Heart left ventricle (tissue), 16 donors: ENCODE data around the gene CHCHD4. TPM values are rescaled to one million over a fixed set of nuclear protein-coding genes. Genes with fewer than 3 reads are reported as not detected.

ENCODE experiments used
- ATAC-seq, 4 donors: fragments of 200-7000 bp; cut with Tn5 transposase; one replicate each; pipeline ENCODE4 v1.9.1; 2020 to 2022; ENCODE audit warnings: moderate library complexity in 4 of 4, mild to moderate bottlenecking in 3 of 4, moderate number of reproducible peaks in 1 of 4
- DNase-seq, 5 donors: peaks; one replicate each; pipeline ENCODE4 v3.0.0-alpha.2; 2020
- H3K27ac ChIP-seq, 12 donors: fragments of 200-600 bp; sonication (generic) in 4 of 12; one replicate each; pipeline versions ENCODE4 v1.5.0 to v1.8.0; 2016 to 2022; ENCODE audit warnings: mild to moderate bottlenecking in 2 of 12
- H3K27me3 ChIP-seq, 9 donors: fragments of 200-600 bp; sonication (generic) in 2 of 9; one replicate each; pipeline versions ENCODE4 v1.5.1 to v1.8.0; 2016 to 2022; ENCODE audit warnings: mild to moderate bottlenecking in 3 of 9
- H3K36me3 ChIP-seq, 9 donors: fragments of 200-600 bp; sonication (generic) in 2 of 9; one replicate each; pipeline versions ENCODE4 v1.5.0 to v1.8.0; 2018 to 2022; ENCODE audit warnings: mild to moderate bottlenecking in 2 of 9
- H3K4me1 ChIP-seq, 12 donors: fragments of 200-600 bp; sonication (generic) in 4 of 12; one replicate each; pipeline versions ENCODE4 v1.5.0 to v1.8.0; 2016 to 2022; ENCODE audit warnings: mild to moderate bottlenecking in 3 of 12
- H3K4me3 ChIP-seq, 12 donors: fragments of 200-600 bp; sonication (generic) in 4 of 12; one replicate each; pipeline versions ENCODE4 v1.5.0 to v1.8.0; 2017 to 2022; ENCODE audit warnings: mild to moderate bottlenecking in 9 of 12, moderate library complexity in 4 of 12
- H3K9me3 ChIP-seq, 12 donors: fragments of 200-600 bp; sonication (generic) in 4 of 12; one replicate each; pipeline versions ENCODE4 v1.5.0 to v1.8.0; 2016 to 2022; ENCODE audit warnings: mild to moderate bottlenecking in 1 of 12
- POLR2A ChIP-seq, 2 donors: fragments of 450-650 bp; IDR thresholded peaks; one replicate each; pipeline ENCODE4 v1.6.1; 2017; ENCODE audit warnings: antibody characterized with exemption in 2 of 2, mild to moderate bottlenecking in 2 of 2, moderate library complexity in 2 of 2
- WGBS, 4 donors: extraction: QIAGEN DNeasy Blood & Tissue Kit in 2 of 4; methylation state at CpG; one replicate each; pipeline versions ENCODE4 v1.1.5 to v1.1.7; 2013 to 2018; 5-methylcytosine and 5-hydroxymethylcytosine counted together
- intact Hi-C, 10 donors: fragments of 100-400 bp; cut with DNase I; formaldehyde crosslinking; loops; one replicate each; pipeline versions ENCODE4 v1.11.1 to v1.14.2; 2022
- polyA plus RNA-seq, 2 donors: library from polyadenylated mRNA; stranded (reverse); fragments of 200-250 nt; gene quantifications; one replicate each; pipeline ENCODE4 v1.2.3, GENCODE V29; 2013
- total RNA-seq, 9 donors: library from RNA; depleted of rRNA in 2 of 9; stranded (reverse); fragments of >200 nt in 2 of 9; fragmentation: NEBNext Ultra II Directional in 3 of 9; extraction: Animal tissue kit (Norgen Biotek cat#: 25700) in 3 of 9; gene quantifications; one replicate each; pipeline versions ENCODE4 v1.1.0 to v1.2.4, GENCODE V29; 2016 to 2023
- TF ChIP-seq, protein P1 (sequence below), 12 donors: fragments of 200-600 bp; sonication (generic) in 4 of 12; IDR thresholded peaks; one replicate each; pipeline versions ENCODE4 v1.5.0 to v1.8.0; 2018 to 2022; ENCODE audit warnings: antibody characterized with exemption in 12 of 12, mild to moderate bottlenecking in 5 of 12
- donor health status: ischemic (EF 13 %, LVEDD 7.1; RV severe dilation, severe dysfunction).
- donor health status: healthy with polysubstance abuse.
- donor health status: DM: no; HTN: yes; CAD: no.
- donor health status: DM: no; HTN: no; CAD: no.
- donor health status: ischemic (EF 25% LVEDD 6.9; RV normal size, moderate dysfunction).
- donor health status: ischemic (EF 25% LVEDD 5.7; RV mildly dilated, moderate dysfunction).
- donor health status: healthy.
- donor health status: DM: yes; HTN: yes; CAD: no.
- donor health status: ischemic (EF 35%, LVEDD 5.7; RV mildly dilated, moderate dysfunction).
- donor health status: nonischemic (EF 11% LVEDD 7.7; RV severe dilation, severe dysfunction).
- donor health status: DM: yes; HTN: yes; CAD: no.
- donor health status: PGD.
- donor health status: ischemic (EF 29% LVEDD 5.4; RV normal size, mild dysfunction).
- donor health status: nonischemic (EF 23%, LVEDD 6.1; RV moderate dilation, normal function).

Gene CHCHD4
- total and polyA plus RNA-seq, 11 donors = 14.8 to 31.3 (median 25.9) TPM

DNA sequence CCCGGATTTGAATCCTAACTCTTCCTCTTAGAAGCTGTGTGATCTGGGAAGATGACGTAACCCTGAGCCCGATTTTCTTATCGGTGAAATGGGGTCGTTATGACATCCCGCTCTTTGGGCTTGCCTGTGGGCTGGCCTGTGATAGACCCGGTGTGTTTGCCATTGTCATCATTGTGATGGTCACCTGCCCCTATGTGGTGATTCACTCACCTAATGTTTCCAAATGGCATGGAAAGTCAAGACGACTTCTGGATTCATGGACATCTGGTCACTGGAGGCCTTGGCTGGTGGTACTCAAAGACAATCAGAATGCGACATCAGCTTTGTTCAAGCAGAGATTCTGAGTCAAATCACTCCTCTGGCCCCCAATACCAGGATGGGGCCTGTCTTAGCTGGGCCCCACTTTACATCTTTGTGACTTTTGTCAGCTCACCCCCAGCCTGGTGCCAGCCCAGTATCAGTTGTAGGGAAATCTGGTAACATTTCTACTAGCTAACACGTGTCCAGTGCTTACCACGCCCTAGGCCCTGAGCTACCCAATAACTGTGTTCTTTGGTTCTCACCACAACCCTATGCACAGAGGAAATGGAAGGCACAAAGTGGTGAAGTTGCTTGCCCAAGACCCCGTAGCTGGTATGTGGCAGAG is 3.0 kb upstream of the CHCHD4 start:
- Histone ChIP-seq H3K36me3 (peaks cover 3 to 53% (median 44%) of the 10 kb centered on the region in 9 donors), H3K27ac (peak overlapping the region in 1 of 12 donors; percentile 96), H3K4me1 (peaks cover 9 to 39% (median 32%) of the 10 kb centered on the region in 12 donors), H3K9me3 (no peaks in the 10 kb centered on the region), H3K27me3 (no peaks in the 10 kb centered on the region), H3K4me3 (no peak overlapping the region)
- DNase-seq (no peak), ATAC-seq (no peak)
- TF ChIP-seq, protein P1, sequence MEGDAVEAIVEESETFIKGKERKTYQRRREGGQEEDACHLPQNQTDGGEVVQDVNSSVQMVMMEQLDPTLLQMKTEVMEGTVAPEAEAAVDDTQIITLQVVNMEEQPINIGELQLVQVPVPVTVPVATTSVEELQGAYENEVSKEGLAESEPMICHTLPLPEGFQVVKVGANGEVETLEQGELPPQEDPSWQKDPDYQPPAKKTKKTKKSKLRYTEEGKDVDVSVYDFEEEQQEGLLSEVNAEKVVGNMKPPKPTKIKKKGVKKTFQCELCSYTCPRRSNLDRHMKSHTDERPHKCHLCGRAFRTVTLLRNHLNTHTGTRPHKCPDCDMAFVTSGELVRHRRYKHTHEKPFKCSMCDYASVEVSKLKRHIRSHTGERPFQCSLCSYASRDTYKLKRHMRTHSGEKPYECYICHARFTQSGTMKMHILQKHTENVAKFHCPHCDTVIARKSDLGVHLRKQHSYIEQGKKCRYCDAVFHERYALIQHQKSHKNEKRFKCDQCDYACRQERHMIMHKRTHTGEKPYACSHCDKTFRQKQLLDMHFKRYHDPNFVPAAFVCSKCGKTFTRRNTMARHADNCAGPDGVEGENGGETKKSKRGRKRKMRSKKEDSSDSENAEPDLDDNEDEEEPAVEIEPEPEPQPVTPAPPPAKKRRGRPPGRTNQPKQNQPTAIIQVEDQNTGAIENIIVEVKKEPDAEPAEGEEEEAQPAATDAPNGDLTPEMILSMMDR (IDR thresholded peaks at IDR 0.05) = no peak
- no peak for TF ChIP-seq POLR2A (IDR thresholded peaks at IDR 0.05)
- WGBS, 4 donors = 92 to 94% (median 92%) methylated on average over 12 of the region's 12 CpGs
- intact Hi-C loops = loop anchor here in 7 of 10 donors (5.0 to 10.0 kb wide), 4 partner anchors 50 to 473 kb away; partner anchors contain the start of genes LSM3 (in 1 of the 7) and XPC (in 1 of the 7)

DNA sequence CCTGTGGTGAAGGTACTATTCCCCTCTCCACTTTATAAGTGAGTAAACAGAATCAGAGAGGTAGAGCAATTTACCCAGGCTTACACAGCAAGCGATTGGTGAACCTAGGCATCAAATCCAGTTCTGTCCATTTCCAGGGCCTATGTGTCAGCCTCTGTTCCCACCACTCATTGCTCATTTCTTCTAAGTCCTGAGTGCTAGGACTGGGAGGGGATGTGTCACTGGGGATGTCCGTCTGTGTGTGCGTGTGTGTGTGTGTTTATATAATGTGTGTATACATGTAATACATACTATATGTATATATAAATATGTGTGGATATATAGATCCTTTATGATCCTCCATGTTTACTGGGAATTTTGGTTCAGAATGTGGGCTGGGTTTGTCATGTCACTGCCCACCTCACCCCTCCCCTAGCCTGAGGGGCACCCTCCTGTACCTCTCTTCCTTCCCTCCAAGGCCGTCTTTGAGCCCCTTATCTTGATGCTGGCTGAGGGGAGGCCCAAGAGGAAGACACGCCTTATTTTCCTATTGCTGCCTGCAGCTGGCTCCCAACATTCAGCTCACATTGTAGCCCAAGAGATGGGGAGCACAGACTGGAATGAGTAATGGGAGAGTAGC is 2.3 kb upstream of the CHCHD4 start:
- peak overlapping the region in 3 of 12 donors; percentile 13 to 91 (median 85) for H3K4me3 ChIP-seq
- H3K36me3 ChIP-seq = peaks cover 3 to 47% (median 41%) of the 10 kb centered on the region in 9 donors
- TF ChIP-seq, protein P1 (IDR thresholded peaks at IDR 0.05) = no peak
- TF ChIP-seq POLR2A (IDR thresholded peaks at IDR 0.05) = no peak
- no peaks in the 10 kb centered on the region for H3K27me3 ChIP-seq
- no peak for ATAC-seq
- peak overlapping the region in 5 of 12 donors; percentile 6 to 96 (median 92) for H3K27ac ChIP-seq
- H3K4me1 ChIP-seq = peaks cover 9 to 46% (median 32%) of the 10 kb centered on the region in 12 donors
- 77 to 80% (median 77%) methylated on average over 5 of the region's 5 CpGs for WGBS, 4 donors
- no peak for DNase-seq
- intact Hi-C loops = loop anchor here in 7 of 10 donors (5.0 to 10.0 kb wide), 4 partner anchors 50 to 472 kb away; partner anchors contain the start of genes LSM3 (in 1 of the 7) and XPC (in 1 of the 7)
- H3K9me3 ChIP-seq = no peaks in the 10 kb centered on the region

DNA sequence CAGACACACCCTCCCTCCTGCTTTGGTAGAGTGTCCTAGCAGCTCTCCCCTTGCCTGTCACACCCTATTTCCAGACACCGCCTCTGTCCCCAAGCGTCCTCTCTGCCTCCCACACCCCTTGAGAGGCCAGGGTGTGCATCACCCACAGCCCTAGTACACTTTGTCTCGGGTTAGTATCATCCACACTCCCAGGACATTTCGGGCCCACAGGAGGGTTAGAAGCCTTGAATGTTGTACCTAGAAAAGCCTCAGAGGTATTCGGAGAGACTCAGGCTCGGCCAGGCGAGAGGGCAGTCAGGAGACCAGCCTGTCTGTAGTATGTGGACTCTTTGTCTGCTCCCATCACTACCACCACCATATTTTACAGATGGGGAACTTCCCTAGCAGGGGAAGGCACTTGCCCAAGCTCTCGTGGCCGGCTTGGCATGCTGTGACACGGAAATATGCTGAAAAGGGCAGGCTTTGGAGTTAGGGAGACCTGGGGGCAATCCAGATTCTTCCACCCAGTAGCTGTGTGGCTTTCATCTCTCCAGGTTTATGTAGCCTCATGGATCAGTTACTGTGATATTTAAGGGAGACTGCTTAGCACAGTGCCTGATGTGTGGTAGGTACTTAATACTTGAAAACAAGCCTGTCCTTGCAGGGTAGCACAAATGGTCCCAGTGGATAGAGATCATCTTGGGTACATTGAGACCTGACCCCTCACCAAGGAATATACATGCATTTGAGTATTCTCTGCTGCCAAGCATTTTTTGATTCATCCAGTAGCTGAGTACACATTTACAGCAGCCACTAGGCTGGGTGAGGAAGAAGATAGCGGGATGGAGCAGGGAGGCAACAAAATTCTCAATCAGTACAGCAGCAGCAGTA is 1.6 kb upstream of the CHCHD4 start:
- TF ChIP-seq, protein P1 (IDR thresholded peaks at IDR 0.05) = no peak
- TF ChIP-seq POLR2A (IDR thresholded peaks at IDR 0.05) = peak in 1 of 2 donors; percentile 5

More for the DNA sequence above, 1.6 kb upstream of the CHCHD4 start:
- no peaks in the 10 kb centered on the region for H3K9me3 ChIP-seq
- no peaks in the 10 kb centered on the region for H3K27me3 ChIP-seq
- intact Hi-C loops = loop anchor here in 7 of 10 donors (5.0 to 10.0 kb wide), 4 partner anchors 51 to 471 kb away; partner anchors contain the start of genes LSM3 (in 1 of the 7) and XPC (in 1 of the 7)
- peak overlapping the region; percentile 68 to 91 (median 85) for H3K4me3 ChIP-seq
- DNase-seq (peak in 1 of 5 donors; percentile 90), ATAC-seq (peak in 2 of 4 donors; percentile 35 to 74)
- peak overlapping the region; percentile 88 to 96 (median 92) for H3K27ac ChIP-seq
- 51 to 68% (median 60%) methylated on average over 9 to 11 of the region's 11 CpGs for WGBS, 4 donors
- H3K36me3 ChIP-seq = peaks cover 2 to 47% (median 39%) of the 10 kb centered on the region in 9 donors
- peaks cover 9 to 48% (median 32%) of the 10 kb centered on the region in 12 donors for H3K4me1 ChIP-seq
